Measurements from ENCODE around the gene AIFM2.

GRCh38 chr10:70164163-70164562, 31.5 kb upstream of the AIFM2 start:
- TF ChIP-seq POLR2AphosphoS5 (IDR thresholded peaks at IDR 0.05; ENCODE audit: low read depth, low read length) = no peak
- TF ChIP-seq POLR2A (IDR thresholded peaks at IDR 0.05; ENCODE audit: low read depth, low read length) = no peak
